ENCODE data around the gene CFAP299. TPM values are rescaled to one million over a fixed set of nuclear protein-coding genes. Genes with fewer than 3 reads are reported as not detected.

The CFAP299 gene
- total RNA-seq, 4 donors from 2014 or later, result 1.2 TPM; not detected in 3

GRCh38 chr4:80374180-80374579 is 38.6 kb downstream of the CFAP299 start:
- H3K27me3 ChIP-seq, result no peaks in the 10 kb centered on the region
- no peak for TF ChIP-seq CTCF (IDR thresholded peaks at IDR 0.05)
- no peak for TF ChIP-seq POLR2A (IDR thresholded peaks at IDR 0.05)
- no peaks in the 10 kb centered on the region for H3K4me1 ChIP-seq
- H3K9me3 ChIP-seq, result no peaks in the 10 kb centered on the region
- DNase-seq, result no peak
- H3K4me3 ChIP-seq, result no peak overlapping the region
- H3K36me3 ChIP-seq, result peaks cover 0 to 2% of the 10 kb centered on the region in 2 donors
- no peak overlapping the region for H3K27ac ChIP-seq
- intact Hi-C loops (cut with DNase I; ENCODE audit: low total_unique reads), result no loop called here

- no peak for DNase-seq
- Histone ChIP-seq H3K4me3 (no peak overlapping the region), H3K27me3 (no peaks in the 10 kb centered on the region), H3K9me3 (no peaks in the 10 kb centered on the region), H3K27ac (no peak overlapping the region), H3K36me3 (peaks cover 0 to 2% of the 10 kb centered on the region in 2 donors), H3K4me1 (no peaks in the 10 kb centered on the region)
- TF ChIP-seq POLR2A (IDR thresholded peaks at IDR 0.05), result no peak
- TF ChIP-seq CTCF (IDR thresholded peaks at IDR 0.05), result no peak
- intact Hi-C loops (cut with DNase I; ENCODE audit: low total_unique reads), result no loop called here
Observed at GRCh38 chr4:80382090-80382832, 46.7 kb downstream of the CFAP299 start.

GRCh38 chr4:80385397-80386280 is 50.1 kb downstream of the CFAP299 start:
- H3K36me3 ChIP-seq, result no peaks in the 10 kb centered on the region
- no peak for DNase-seq
- H3K4me1 ChIP-seq, result no peaks in the 10 kb centered on the region
- no peaks in the 10 kb centered on the region for H3K9me3 ChIP-seq
- intact Hi-C loops (cut with DNase I; ENCODE audit: low total_unique reads), result no loop called here
- H3K4me3 ChIP-seq, result no peak overlapping the region
- no peaks in the 10 kb centered on the region for H3K27me3 ChIP-seq
- H3K27ac ChIP-seq, result no peak overlapping the region
- TF ChIP-seq POLR2A (IDR thresholded peaks at IDR 0.05) (no peak), CTCF (IDR thresholded peaks at IDR 0.05) (no peak)

GRCh38 chr4:80386281-80386886 is 50.9 kb downstream of the CFAP299 start:
- H3K36me3 ChIP-seq, result no peaks in the 10 kb centered on the region
- no peak for TF ChIP-seq CTCF (IDR thresholded peaks at IDR 0.05)
- no peak for TF ChIP-seq POLR2A (IDR thresholded peaks at IDR 0.05)

More at GRCh38 chr4:80386281-80386886, 50.9 kb downstream of the CFAP299 start:
- intact Hi-C loops (cut with DNase I; ENCODE audit: low total_unique reads), result no loop called here
- no peaks in the 10 kb centered on the region for H3K27me3 ChIP-seq
- H3K9me3 ChIP-seq, result no peaks in the 10 kb centered on the region
- H3K27ac ChIP-seq, result no peak overlapping the region
- no peak for DNase-seq
- no peaks in the 10 kb centered on the region for H3K4me1 ChIP-seq
- H3K4me3 ChIP-seq, result no peak overlapping the region
